ENCODE measurements around the gene CHMP6. TPM values are rescaled to one million over a fixed set of nuclear protein-coding genes. Genes with fewer than 3 reads are reported as not detected.
A peak's percentile ranks its signal among the peaks of the same experiment; 100 is the strongest.

CHMP6 gene
- total RNA-seq, 1 donor = 21.4 TPM

DNA sequence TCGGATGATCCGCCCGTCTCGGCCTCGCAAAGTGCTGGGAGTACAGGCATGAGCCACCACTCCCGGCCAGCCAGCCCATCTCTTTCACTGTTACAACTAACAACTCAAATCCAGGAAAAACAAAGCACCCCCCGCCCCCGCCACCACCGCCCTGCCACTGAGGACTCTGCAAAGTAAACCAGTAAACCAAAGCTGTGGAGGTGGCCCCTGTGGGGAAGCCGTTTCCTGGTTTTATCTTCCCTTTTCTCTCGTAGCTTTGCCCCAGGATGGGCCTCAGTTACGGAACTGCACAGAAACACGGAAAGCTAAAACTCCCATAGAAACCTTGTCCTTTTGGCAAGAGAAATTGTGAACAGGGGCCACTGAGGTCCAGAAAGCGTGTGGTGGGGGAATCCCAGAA is 17.5 kb downstream of the CHMP6 start:
- Histone ChIP-seq H4K20me1 (ENCODE audit: insufficient read depth, low read length) (no peaks in the 10 kb centered on the region), H3K27me3 (ENCODE audit: insufficient read depth, low read length) (peaks cover 37% of the 10 kb centered on the region), H3K27ac (ENCODE audit: low read depth, low read length) (no peak overlapping the region), H3K36me3 (ENCODE audit: insufficient read depth, low read length) (no peaks in the 10 kb centered on the region), H2AFZ (ENCODE audit: low read length) (no peak overlapping the region), H3K79me2 (ENCODE audit: insufficient read depth, low read length) (no peaks in the 10 kb centered on the region), H3K4me2 (ENCODE audit: insufficient read depth, low read length) (no peak overlapping the region), H3K9me3 (ENCODE audit: low read depth, low read length) (peaks cover 4% of the 10 kb centered on the region), H3K4me3 (ENCODE audit: insufficient read depth, low read length) (no peak overlapping the region), H3K4me1 (ENCODE audit: insufficient read depth, low read length) (no peaks in the 10 kb centered on the region)
- DNase-seq (ENCODE audit: insufficient read length, low spot score, missing footprints) = no peak
- TF ChIP-seq, protein P1, sequence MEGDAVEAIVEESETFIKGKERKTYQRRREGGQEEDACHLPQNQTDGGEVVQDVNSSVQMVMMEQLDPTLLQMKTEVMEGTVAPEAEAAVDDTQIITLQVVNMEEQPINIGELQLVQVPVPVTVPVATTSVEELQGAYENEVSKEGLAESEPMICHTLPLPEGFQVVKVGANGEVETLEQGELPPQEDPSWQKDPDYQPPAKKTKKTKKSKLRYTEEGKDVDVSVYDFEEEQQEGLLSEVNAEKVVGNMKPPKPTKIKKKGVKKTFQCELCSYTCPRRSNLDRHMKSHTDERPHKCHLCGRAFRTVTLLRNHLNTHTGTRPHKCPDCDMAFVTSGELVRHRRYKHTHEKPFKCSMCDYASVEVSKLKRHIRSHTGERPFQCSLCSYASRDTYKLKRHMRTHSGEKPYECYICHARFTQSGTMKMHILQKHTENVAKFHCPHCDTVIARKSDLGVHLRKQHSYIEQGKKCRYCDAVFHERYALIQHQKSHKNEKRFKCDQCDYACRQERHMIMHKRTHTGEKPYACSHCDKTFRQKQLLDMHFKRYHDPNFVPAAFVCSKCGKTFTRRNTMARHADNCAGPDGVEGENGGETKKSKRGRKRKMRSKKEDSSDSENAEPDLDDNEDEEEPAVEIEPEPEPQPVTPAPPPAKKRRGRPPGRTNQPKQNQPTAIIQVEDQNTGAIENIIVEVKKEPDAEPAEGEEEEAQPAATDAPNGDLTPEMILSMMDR (IDR thresholded peaks at IDR 0.05; ENCODE audit: extremely low read depth, low read depth, low read length) = no peak

DNA sequence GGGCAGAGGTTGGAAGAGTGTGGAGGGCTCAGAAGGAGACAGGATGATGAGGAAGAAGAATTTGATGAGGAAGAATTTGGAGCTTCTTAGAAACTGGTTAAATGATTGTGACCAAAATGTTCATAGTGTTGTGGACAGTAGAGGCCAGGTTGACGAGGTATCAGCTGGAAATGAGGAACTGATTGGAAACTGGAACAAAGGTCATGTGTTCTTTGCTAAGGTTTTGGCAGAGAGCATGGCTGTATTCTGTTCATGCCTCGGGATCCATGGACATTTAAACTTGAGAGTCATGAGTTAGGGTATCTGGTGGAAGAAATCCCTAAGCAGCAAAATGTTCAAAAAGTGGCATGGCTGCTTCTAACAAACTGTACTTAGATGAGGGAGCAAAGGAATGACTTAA is 19.3 kb downstream of the CHMP6 start:
- no peak overlapping the region for H3K4me2 ChIP-seq (ENCODE audit: insufficient read depth, low read length)
- no peaks in the 10 kb centered on the region for H3K79me2 ChIP-seq (ENCODE audit: insufficient read depth, low read length)
- H3K27ac ChIP-seq (ENCODE audit: low read depth, low read length) = no peak overlapping the region
- peaks cover 24% of the 10 kb centered on the region for H3K27me3 ChIP-seq (ENCODE audit: insufficient read depth, low read length)
- H3K4me3 ChIP-seq (ENCODE audit: insufficient read depth, low read length) = no peak overlapping the region
- H3K36me3 ChIP-seq (ENCODE audit: insufficient read depth, low read length) = no peaks in the 10 kb centered on the region
- no peaks in the 10 kb centered on the region for H4K20me1 ChIP-seq (ENCODE audit: insufficient read depth, low read length)
- TF ChIP-seq, protein P1 (IDR thresholded peaks at IDR 0.05; ENCODE audit: extremely low read depth, low read depth, low read length) = no peak
- no peak overlapping the region for H2AFZ ChIP-seq (ENCODE audit: low read length)
- no peak for DNase-seq (ENCODE audit: insufficient read length, low spot score, missing footprints)
- peaks cover 4% of the 10 kb centered on the region for H3K9me3 ChIP-seq (ENCODE audit: low read depth, low read length)
- H3K4me1 ChIP-seq (ENCODE audit: insufficient read depth, low read length) = no peaks in the 10 kb centered on the region

DNA sequence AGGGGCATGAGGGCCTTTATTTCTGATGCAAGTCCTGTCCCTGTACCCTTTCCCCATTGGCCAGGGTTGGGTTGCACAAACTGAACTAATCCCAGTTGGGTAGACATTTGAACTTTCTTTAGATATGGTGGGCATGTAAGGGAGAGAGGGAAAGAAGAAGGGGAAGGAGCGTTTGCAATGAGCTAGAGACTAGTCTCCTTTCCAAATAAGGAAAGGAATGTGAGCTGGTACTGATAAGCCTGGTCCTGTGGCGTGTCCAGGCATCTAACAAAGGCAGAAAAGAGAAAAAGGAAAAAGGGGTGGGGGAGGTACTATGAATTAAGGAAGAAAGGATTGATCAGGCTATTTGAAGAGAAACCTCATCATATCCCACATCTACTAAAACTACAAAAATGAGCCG is 20.3 kb downstream of the CHMP6 start:
- no peaks in the 10 kb centered on the region for H3K4me1 ChIP-seq (ENCODE audit: insufficient read depth, low read length)
- H3K9me3 ChIP-seq (ENCODE audit: low read depth, low read length) = peaks cover 4% of the 10 kb centered on the region
- peaks cover 14% of the 10 kb centered on the region for H3K27me3 ChIP-seq (ENCODE audit: insufficient read depth, low read length)
- H3K79me2 ChIP-seq (ENCODE audit: insufficient read depth, low read length) = no peaks in the 10 kb centered on the region
- H3K4me2 ChIP-seq (ENCODE audit: insufficient read depth, low read length) = no peak overlapping the region
- no peak overlapping the region for H3K27ac ChIP-seq (ENCODE audit: low read depth, low read length)
- no peak overlapping the region for H3K4me3 ChIP-seq (ENCODE audit: insufficient read depth, low read length)
- TF ChIP-seq, protein P1 (IDR thresholded peaks at IDR 0.05; ENCODE audit: extremely low read depth, low read depth, low read length) = no peak
- no peaks in the 10 kb centered on the region for H3K36me3 ChIP-seq (ENCODE audit: insufficient read depth, low read length)
- H2AFZ ChIP-seq (ENCODE audit: low read length) = no peak overlapping the region
- peak; percentile 62 for DNase-seq (ENCODE audit: insufficient read length, low spot score, missing footprints)
- H4K20me1 ChIP-seq (ENCODE audit: insufficient read depth, low read length) = no peaks in the 10 kb centered on the region

DNA sequence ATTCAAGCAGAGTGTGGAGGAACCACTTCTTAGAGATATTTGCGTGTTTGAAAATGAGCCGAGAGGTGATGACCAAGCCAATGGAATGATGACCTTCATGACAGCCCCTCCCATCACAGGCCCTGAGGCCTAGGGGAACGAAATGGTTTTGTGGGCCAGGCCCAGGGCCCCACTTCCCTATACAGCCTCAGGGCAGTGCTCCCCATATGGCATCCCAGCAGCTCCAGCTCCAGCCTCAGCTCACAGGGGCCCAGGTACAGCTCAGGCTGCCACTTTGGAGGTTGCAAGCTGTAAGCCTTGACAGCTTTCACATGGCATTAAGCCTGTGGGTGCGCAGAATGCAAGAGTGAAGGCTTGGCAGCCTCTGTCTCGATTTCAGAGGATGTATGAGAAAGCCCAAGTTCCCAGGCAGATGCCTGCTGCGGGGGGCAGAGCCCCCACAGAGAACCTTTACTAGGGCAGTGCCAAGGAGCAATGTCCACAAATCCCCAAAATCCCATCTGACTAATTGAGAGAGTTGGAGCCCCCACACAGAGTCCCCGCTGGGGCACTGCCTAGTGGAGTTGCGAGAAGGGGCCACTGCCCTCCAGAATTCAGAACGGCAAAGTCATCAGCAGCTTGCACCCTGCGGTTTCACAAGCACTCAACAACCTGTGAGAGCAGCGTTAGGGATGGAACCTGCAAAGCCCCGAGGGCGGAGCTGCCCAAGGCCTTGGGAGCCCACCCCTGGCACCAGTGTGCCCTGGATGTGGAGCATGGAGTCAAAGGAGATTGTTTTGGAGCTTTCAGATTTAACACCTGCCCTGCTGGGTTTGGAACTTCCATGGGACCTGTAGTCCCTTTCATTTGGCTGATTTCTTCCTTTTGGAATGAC is 21.2 kb downstream of the CHMP6 start:
- Histone ChIP-seq H3K27me3 (ENCODE audit: insufficient read depth, low read length) (peaks cover 8% of the 10 kb centered on the region), H4K20me1 (ENCODE audit: insufficient read depth, low read length) (no peaks in the 10 kb centered on the region), H3K4me1 (ENCODE audit: insufficient read depth, low read length) (peaks cover under 1% of the 10 kb centered on the region), H3K4me3 (ENCODE audit: insufficient read depth, low read length) (no peak overlapping the region), H3K4me2 (ENCODE audit: insufficient read depth, low read length) (no peak overlapping the region), H3K27ac (ENCODE audit: low read depth, low read length) (no peak overlapping the region), H3K9me3 (ENCODE audit: low read depth, low read length) (peaks cover 4% of the 10 kb centered on the region), H3K36me3 (ENCODE audit: insufficient read depth, low read length) (no peaks in the 10 kb centered on the region), H3K79me2 (ENCODE audit: insufficient read depth, low read length) (no peaks in the 10 kb centered on the region), H2AFZ (ENCODE audit: low read length) (no peak overlapping the region)
- TF ChIP-seq, protein P1 (IDR thresholded peaks at IDR 0.05; ENCODE audit: extremely low read depth, low read depth, low read length) = no peak
- peak; percentile 8 for DNase-seq (ENCODE audit: insufficient read length, low spot score, missing footprints)
